Ascending aorta (tissue), 2 donors: ENCODE measurements around the gene NOL4L. TPM values are rescaled to one million over a fixed set of nuclear protein-coding genes. Genes with fewer than 3 reads are reported as not detected.

Experiments
- DNase-seq, 2 donors: peaks; one replicate each; pipeline ENCODE4 v3.0.0-alpha.2; 2019; ENCODE audit warnings: low spot score in 2 of 2
- H3K27ac ChIP-seq, 2 donors: fragments of 200-600 bp; sonication (generic); one replicate each; pipeline ENCODE4 v1.5.1; 2016 to 2017; ENCODE audit warnings: mild to moderate bottlenecking in 1 of 2
- H3K27me3 ChIP-seq: fragments of 200-600 bp; sonication (generic); one replicate; pipeline ENCODE4 v1.5.1; 2017
- H3K36me3 ChIP-seq, 2 donors: fragments of 200-600 bp; sonication (generic); one replicate each; pipeline ENCODE4 v1.5.1; 2016
- H3K4me1 ChIP-seq, 2 donors: fragments of 200-600 bp; sonication (generic); one replicate each; pipeline ENCODE4 v1.5.1; 2016 to 2017; ENCODE audit warnings: mild to moderate bottlenecking in 1 of 2
- H3K4me3 ChIP-seq, 2 donors: fragments of 200-600 bp; sonication (generic); one replicate each; pipeline ENCODE4 v1.5.1; 2016 to 2017; ENCODE audit warnings: mild to moderate bottlenecking in 1 of 2
- H3K9me3 ChIP-seq, 2 donors: fragments of 200-600 bp; sonication (generic); one replicate each; pipeline ENCODE4 v1.5.1; 2016
- CTCF ChIP-seq, 3 experiments: fragments of 200-600 bp in 2 of 3; fragments of 450-650 bp in 1 of 3; sonication (generic) in 2 of 3; IDR thresholded peaks; one replicate each; pipeline ENCODE4 v1.5.1; 2016 to 2019; ENCODE audit warnings: antibody characterized with exemption in 3 of 3, mild to moderate bottlenecking in 1 of 3, moderate library complexity in 1 of 3
- intact Hi-C: fragments of 100-400 bp; cut with DNase I; formaldehyde crosslinking; loops from one replicate; pipeline ENCODE4 v1.15.1; 2023
- total RNA-seq: library from RNA; depleted of rRNA; stranded (reverse); fragments of >200 nt; gene quantifications from one replicate; pipeline ENCODE4 v1.1.0, GENCODE V29; 2016

NOL4L gene
- total RNA-seq, 1 donor from 2014 or later = 19.8 TPM

- intact Hi-C loops = no loop called here
- H3K36me3 ChIP-seq = no peaks in the 10 kb centered on the region
- DNase-seq = no peak
- no peak overlapping the region for H3K4me3 ChIP-seq
- no peaks in the 10 kb centered on the region for H3K27me3 ChIP-seq
- peaks cover 0 to 4% of the 10 kb centered on the region in 2 donors for H3K4me1 ChIP-seq
- TF ChIP-seq CTCF (IDR thresholded peaks at IDR 0.05) = no peak
- no peak overlapping the region for H3K27ac ChIP-seq
- no peaks in the 10 kb centered on the region for H3K9me3 ChIP-seq
Measured at GRCh38 chr20:32532246-32532645, 52.9 kb downstream of the NOL4L start.

DNA sequence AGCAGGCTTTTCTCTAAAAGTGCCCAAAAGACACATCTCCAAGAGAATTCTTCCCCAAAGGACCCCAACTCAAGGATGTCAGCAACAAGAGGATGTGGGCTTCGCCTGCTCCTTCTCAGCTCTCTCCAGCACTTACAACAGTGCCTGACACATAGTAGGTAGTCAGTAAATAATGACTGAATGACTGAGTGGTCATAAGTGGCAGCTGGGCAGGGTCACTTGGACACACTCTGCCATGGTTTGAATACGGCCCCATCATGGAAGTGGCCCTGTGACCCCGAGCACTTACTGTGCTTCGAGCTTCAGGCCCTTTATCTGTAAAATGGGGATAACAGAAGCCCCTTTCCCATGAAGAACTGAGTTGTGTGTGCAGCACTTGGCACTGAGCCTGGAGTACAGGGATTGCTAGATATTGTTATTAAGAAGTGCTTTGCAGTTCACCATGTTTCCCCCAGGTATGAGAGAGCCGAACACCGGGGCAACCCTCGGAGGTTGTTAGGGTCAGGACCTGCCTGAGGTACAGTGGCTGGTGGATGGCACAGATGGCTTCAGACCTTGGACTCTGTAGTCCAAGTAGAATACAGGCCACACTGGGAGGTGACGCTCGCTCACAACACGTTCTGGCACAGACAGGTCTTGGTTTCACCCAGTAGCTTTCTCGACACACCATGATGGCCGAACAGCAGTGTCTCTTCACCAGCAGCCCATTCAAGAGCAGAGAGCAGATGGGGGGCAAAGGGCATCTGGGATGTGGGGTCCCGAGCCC, 56.0 kb downstream of the NOL4L start:
- intact Hi-C loops = no loop called here
- TF ChIP-seq CTCF (IDR thresholded peaks at IDR 0.05) = no peak
- no peaks in the 10 kb centered on the region for H3K4me1 ChIP-seq
- no peak overlapping the region for H3K27ac ChIP-seq
- DNase-seq = no peak
- H3K9me3 ChIP-seq = no peaks in the 10 kb centered on the region
- H3K27me3 ChIP-seq = no peaks in the 10 kb centered on the region
- H3K36me3 ChIP-seq = no peaks in the 10 kb centered on the region
- no peak overlapping the region for H3K4me3 ChIP-seq

- intact Hi-C loops = no loop called here
- no peak for TF ChIP-seq CTCF (IDR thresholded peaks at IDR 0.05)
- H3K36me3 ChIP-seq = no peaks in the 10 kb centered on the region
- H3K4me3 ChIP-seq = no peak overlapping the region
- no peaks in the 10 kb centered on the region for H3K9me3 ChIP-seq
- no peak for DNase-seq
- no peak overlapping the region for H3K27ac ChIP-seq
- H3K27me3 ChIP-seq = no peaks in the 10 kb centered on the region
- no peaks in the 10 kb centered on the region for H3K4me1 ChIP-seq
Measured at GRCh38 chr20:32528171-32528891, 56.8 kb downstream of the NOL4L start.

DNA sequence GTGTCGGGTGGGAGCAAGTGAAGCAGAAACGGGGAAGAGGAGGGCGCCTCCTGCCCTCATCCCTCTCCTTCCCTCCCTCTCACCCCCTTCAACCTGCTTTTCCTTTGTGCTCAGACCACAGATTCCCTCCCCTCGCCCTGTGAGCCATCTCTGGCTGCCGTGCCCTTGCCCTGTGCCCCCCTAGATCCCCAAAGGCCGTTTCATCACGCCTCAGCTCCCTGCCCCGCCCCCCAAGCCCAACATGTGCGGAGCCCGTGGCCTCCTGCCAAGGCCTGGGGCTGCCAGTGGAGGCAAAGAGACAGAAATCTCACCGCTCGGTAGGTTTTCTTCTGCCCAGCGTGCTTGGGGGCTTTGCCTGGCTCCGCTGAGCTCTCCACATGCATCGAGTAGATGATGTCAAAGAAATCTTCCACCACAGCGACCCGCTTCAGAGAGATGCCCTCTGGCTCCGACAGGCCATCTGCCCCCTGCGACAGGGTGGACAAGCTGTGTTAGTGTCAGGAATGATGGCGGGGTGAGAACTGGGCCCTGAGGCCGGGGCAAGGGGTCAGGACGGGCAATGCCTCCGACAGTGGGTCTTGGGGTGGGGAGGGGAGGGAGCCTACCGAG, 57.6 kb downstream of the NOL4L start:
- H3K4me1 ChIP-seq = no peaks in the 10 kb centered on the region
- TF ChIP-seq CTCF (IDR thresholded peaks at IDR 0.05) = no peak
- intact Hi-C loops = no loop called here
- H3K4me3 ChIP-seq = no peak overlapping the region
- H3K36me3 ChIP-seq = no peaks in the 10 kb centered on the region
- H3K27me3 ChIP-seq = no peaks in the 10 kb centered on the region
- no peak for DNase-seq
- H3K9me3 ChIP-seq = no peaks in the 10 kb centered on the region
- no peak overlapping the region for H3K27ac ChIP-seq

DNA sequence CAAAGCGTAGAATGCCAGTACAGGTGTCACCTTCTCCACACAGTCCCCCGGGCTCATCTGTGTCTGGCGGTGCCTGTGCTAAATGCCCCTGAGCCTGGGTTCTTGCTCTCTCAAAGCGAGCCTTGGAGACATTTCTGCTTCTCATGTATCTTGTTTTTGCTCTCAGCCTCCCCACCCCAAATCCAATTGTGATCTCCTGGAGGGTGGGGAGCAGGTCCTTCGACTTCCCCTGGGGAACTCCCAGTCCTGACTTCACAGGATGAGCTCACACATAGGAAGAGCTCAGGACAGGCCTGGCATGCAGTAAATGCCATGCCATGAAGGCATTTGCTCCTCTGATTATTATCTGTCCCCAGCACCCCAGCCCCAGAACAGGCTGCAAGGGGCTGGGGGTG, 58.1 kb downstream of the NOL4L start:
- Histone ChIP-seq H3K36me3 (no peaks in the 10 kb centered on the region), H3K9me3 (no peaks in the 10 kb centered on the region), H3K4me3 (no peak overlapping the region), H3K4me1 (no peaks in the 10 kb centered on the region), H3K27me3 (no peaks in the 10 kb centered on the region), H3K27ac (no peak overlapping the region)
- TF ChIP-seq CTCF (IDR thresholded peaks at IDR 0.05) = no peak
- DNase-seq = no peak
- intact Hi-C loops = no loop called here
